Prostate gland (tissue), 2 donors: ENCODE measurements around the gene AFF3.

ENCODE experiments used
- CTCF ChIP-seq, 4 experiments: fragments of 200-600 bp in 2 of 4; fragments of 450-650 bp in 2 of 4; sonication (generic) in 2 of 4; IDR thresholded peaks; 1 replicate in 3 of 4; 2 replicates in 1 of 4; pipeline ENCODE4 v1.5.1; 2016 to 2019; ENCODE audit warnings: antibody characterized with exemption in 4 of 4, mild to moderate bottlenecking in 2 of 4, moderate library complexity in 2 of 4
- POLR2A ChIP-seq: fragments of 450-650 bp; IDR thresholded peaks from one replicate; pipeline ENCODE4 v1.6.1; 2016; ENCODE audit warnings: antibody characterized with exemption, mild to moderate bottlenecking
- POLR2AphosphoS5 ChIP-seq: sonication (generic); formaldehyde crosslinking; IDR thresholded peaks from one replicate; pipeline ENCODE4 v1.6.1; 2017; ENCODE audit warnings: antibody characterized with exemption

DNA sequence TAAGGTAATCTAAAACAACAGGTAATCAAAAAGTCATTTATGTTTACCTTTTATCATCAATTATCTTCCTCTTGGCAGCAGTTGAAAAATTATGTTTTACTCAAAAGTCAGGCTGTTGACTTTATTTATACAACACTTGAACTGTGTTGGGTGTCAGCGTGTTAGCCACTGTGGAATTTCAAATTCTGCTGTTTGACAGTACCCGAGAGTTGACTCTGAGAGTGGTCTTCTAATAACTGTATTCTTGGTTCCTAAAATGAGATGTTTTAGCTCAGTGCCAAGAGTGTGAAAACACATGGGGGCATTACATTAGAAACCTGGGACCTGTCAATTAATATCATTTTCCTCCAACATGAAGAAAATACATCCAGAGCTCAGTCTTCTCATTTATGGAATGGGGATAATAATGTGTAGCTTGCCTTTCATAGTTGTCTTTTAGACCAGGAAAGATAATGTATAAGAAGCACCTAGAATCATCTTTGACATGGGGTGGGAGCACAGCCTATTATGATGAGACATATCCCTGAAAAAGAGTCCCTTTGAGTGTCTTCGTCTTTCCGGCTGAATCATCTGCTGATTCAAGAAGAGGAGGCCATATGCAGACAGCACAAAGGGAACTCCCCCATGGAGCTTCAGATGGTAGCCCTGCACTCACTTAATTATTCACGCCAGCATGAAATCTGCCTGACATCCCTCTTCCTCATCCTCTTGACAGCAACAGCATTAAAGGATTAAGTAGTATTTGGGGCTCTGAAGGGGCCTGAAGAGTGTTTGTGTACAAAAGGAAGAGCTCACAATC, 89.1 kb downstream of the AFF3 start:
- TF ChIP-seq POLR2AphosphoS5 (no peak), CTCF (IDR thresholded peaks at IDR 0.05) (no peak), POLR2A (no peak)
